Measurements from ENCODE around the gene SMPD3. TPM values are rescaled to one million over a fixed set of nuclear protein-coding genes. Genes with fewer than 3 reads are reported as not detected.

Gene SMPD3
- total and polyA plus RNA-seq, 2 experiments from 2014 or later, result 0.57 to 0.83 TPM

- TF ChIP-seq CTCF (conservative IDR thresholded peaks at IDR 0.05; ENCODE audit: low read depth in 2 of 2) (no peak), ETS1 (IDR thresholded peaks at IDR 0.05) (no peak)
These were observed 77.0 kb downstream of the SMPD3 start (continued) for GRCh38 chr16:68371276-68371651.

- Histone ChIP-seq H3K4me1 (ENCODE audit: insufficient read depth) (no peaks in the 10 kb centered on the region), H2AFZ (no peak overlapping the region), H3K27ac (ENCODE audit: low read depth) (no peak overlapping the region), H4K20me1 (replicated peaks; ENCODE audit: insufficient read depth) (no peaks in the 10 kb centered on the region), H3F3A (replicated peaks; ENCODE audit: low read depth) (no peaks in the 10 kb centered on the region), H3K36me3 (ENCODE audit: insufficient read depth) (no peaks in the 10 kb centered on the region), H3K79me2 (replicated peaks; ENCODE audit: insufficient read depth) (no peaks in the 10 kb centered on the region), H3K4me3 (no peak overlapping the region), H3K4me2 (no peak overlapping the region), H3K27me3 (ENCODE audit: insufficient read depth) (no peaks in the 10 kb centered on the region), H3K9me2 (ENCODE audit: insufficient read depth) (no peaks in the 10 kb centered on the region)
- Mint-ChIP-seq H3K4me3 (no peak overlapping the region), H3K36me3 (ENCODE audit: low read depth) (no peaks in the 10 kb centered on the region), H3K27me3 (ENCODE audit: insufficient read depth, low read depth, poor library complexity) (peaks cover 16% of the 10 kb centered on the region), H3K27ac (no peak overlapping the region), H3K4me1 (peaks cover 26% of the 10 kb centered on the region), H3K9me3 (no peaks in the 10 kb centered on the region)
- no peak for DNase-seq (ENCODE audit: low spot score)
- ATAC-seq, result no peak
- no peak for TF ChIP-seq NANOG (IDR thresholded peaks at IDR 0.05; ENCODE audit: borderline replicate concordance)
- no peak for TF ChIP-seq ZNF114 (CRISPR knock-in tag; IDR thresholded peaks at IDR 0.05)
- TF ChIP-seq ZNF462 (CRISPR knock-in tag; IDR thresholded peaks at IDR 0.05), result no peak
- TF ChIP-seq CTCF (conservative IDR thresholded peaks at IDR 0.05; ENCODE audit: low read depth in 2 of 2), result no peak
- TF ChIP-seq POLR2AphosphoS5 (IDR thresholded peaks at IDR 0.05; ENCODE audit: low read depth), result no peak
- no peak for TF ChIP-seq REST (IDR thresholded peaks at IDR 0.05; ENCODE audit: unreplicated experiment)
- no peak for TF ChIP-seq EZH2phosphoT487 (IDR thresholded peaks at IDR 0.05; ENCODE audit: unreplicated experiment)
- TF ChIP-seq JUNB (IDR thresholded peaks at IDR 0.05; ENCODE audit: unreplicated experiment), result no peak
These were observed 77.6 kb downstream of the SMPD3 start for GRCh38 chr16:68370581-68371275.
